ENCODE measurements around the gene ZG16.

GRCh38 chr16:29742683-29743275 lies 35.3 kb upstream of the ZG16 start:
- TF ChIP-seq CTCF (IDR thresholded peaks at IDR 0.05) (no peak), EP300 (IDR thresholded peaks at IDR 0.05) (no peak), POLR2A (IDR thresholded peaks at IDR 0.05) (no peak)
